Coronary artery (tissue), 2 donors: ENCODE data around the gene DMXL2.
"Not testable (repeated sequence)": the region's sequence is repeated elsewhere in the genome, so short reads cannot be mapped to it uniquely, and the experiment has no call there.

Experiments
- DNase-seq: peaks from one replicate; pipeline ENCODE4 v3.0.0-alpha.2; 2017; ENCODE audit warnings: low spot score
- H3K27ac ChIP-seq, 2 donors: fragments of 200-600 bp; sonication (generic); one replicate each; pipeline ENCODE4 v1.5.1; 2016 to 2019
- H3K4me3 ChIP-seq: fragments of 200-600 bp; sonication (generic); 2 replicates; pipeline ENCODE4 v1.5.1; 2016; ENCODE audit warnings: mild to moderate bottlenecking, moderate library complexity
- CTCF ChIP-seq: fragments of 200-600 bp; sonication (generic); IDR thresholded peaks from one replicate; pipeline ENCODE4 v1.5.1; 2019; ENCODE audit warnings: antibody characterized with exemption

Gene DMXL2

GRCh38 chr15:51658664-51659063 is 36.1 kb upstream of the DMXL2 start:
- no peak for DNase-seq
- no peak for TF ChIP-seq CTCF

DNA sequence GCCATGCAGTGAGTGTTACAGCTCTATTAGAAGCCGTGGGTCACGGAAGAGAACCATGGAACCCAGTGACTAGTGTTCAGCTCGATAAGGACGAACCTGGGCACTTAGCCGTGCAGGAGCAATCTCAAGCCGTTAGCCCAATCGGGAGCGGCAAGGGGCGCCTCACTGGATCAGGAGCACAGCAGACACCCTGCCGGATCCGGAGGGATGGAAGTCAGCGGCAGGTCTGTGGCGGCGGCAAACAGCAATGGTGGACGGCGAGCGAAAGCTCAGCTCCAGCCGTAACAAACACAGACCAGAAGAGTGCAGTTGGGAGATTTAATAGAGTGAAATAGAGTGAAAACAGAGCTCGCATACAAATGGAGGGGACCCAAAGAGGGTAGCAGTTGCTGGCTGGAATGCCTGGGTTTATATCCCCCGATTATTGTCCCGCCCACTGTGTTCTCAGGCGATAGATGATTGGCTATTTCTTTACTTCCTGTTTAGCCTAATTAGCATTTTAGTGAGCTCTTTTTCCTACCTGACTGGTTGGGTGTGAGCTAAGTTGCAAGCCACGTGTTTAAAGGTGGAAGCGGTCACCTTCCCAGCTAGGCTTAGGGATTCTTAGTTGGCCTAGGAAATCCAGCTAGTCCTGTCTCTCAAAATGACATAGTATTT is 33.0 kb upstream of the DMXL2 start:
- not testable (repeated sequence) for H3K27ac ChIP-seq, H3K4me3 ChIP-seq, DNase-seq

More at GRCh38 chr15:51658664-51659063, 36.1 kb upstream of the DMXL2 start:
- H3K27ac ChIP-seq, result no peak overlapping the region
- no peak overlapping the region for H3K4me3 ChIP-seq

DNA sequence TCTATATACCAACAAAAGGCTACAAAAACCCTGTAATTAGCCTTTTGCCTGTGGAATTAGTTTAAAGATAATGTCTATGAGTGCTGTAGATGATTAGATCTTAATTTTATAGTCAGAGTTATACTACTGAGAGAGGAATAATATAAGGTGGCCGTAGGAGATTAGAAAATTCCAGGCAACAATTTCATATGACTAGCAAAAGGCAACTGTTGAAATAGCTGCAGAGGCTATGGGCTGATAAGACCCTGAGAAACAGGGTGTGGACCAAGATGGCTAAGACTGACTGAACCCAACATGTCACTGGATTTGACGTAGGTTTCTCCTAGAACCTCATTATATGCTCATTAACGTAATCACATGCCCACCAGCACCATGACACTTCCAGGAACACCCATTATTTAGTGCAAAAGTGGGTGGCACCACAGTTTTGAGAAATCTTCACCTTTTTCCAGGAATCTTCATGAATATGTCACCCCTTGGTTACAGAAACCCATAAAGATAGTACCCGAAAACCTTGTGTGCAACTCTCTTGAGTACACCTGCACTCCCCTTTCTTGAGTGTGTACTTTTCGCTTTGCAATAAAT is 29.6 kb upstream of the DMXL2 start:
- DNase-seq, result no peak
- no peak overlapping the region for H3K27ac ChIP-seq
- no peak overlapping the region for H3K4me3 ChIP-seq
- no peak for TF ChIP-seq CTCF

GRCh38 chr15:51649659-51650521 is 27.3 kb upstream of the DMXL2 start:
- H3K27ac ChIP-seq, result no peak overlapping the region
- peak; percentile 55 for TF ChIP-seq CTCF
- no peak for DNase-seq
- no peak overlapping the region for H3K4me3 ChIP-seq

DNA sequence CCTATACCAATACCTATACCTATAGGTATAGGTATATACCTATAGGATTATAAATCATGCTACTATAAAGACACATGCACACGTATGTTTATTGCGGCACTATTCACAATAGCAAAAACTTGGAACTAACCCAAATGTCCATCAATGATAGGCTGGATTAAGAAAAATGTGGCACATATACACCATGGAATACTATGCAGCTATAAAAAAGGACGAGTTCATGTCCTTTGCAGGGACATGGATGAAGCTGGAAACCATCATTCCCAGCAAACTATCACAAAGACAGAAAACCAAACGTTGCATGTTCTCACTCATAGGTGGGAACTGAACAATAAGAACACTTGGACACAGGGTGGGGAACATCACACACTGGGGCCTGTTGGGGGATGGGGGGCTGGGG is 26.1 kb upstream of the DMXL2 start:
- H3K4me3 ChIP-seq, H3K27ac ChIP-seq, DNase-seq: not testable (repeated sequence)

DNA sequence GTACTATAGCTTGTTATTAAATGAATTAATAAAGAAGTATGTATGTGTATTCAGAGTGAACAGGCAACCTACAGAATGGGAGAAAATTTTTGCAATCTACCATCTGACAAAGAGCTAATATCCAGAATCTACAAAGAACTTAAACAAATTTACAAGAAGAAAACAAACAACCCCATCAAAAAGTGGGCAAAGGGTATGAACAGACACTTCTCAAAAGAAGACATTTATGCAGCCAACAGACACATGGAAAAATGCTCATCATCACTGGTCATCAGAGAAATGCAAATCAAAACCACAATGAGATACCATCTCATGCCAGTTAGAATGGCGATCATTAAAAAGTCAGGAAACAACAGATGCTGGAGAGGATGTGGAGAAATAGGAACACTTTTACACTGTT is 25.5 kb upstream of the DMXL2 start:
- H3K27ac ChIP-seq, H3K4me3 ChIP-seq, DNase-seq: not testable (repeated sequence)

GRCh38 chr15:51647128-51647562 is 24.6 kb upstream of the DMXL2 start:
- DNase-seq, result no peak
- H3K27ac ChIP-seq, result no peak overlapping the region
- no peak for TF ChIP-seq CTCF
- no peak overlapping the region for H3K4me3 ChIP-seq

DNA sequence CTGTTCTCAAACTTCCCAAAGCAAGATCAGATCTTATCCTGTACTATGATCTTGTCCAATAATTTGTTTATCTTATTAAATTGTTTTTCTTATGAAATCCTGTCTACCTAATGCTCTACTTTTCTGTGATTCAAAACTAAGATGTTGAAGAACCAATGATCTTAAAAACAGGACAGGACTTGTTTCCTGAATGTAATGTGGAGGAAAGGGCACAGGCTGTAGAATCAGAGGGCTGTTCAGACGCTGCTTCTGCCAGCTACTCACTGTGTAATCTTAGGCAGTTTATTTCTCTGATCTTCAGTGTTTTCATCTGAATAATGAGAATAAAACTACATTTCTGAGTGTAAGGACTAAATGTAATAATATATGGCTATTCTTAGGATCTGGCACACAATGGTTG is 20.1 kb upstream of the DMXL2 start:
- Histone ChIP-seq H3K27ac (no peak overlapping the region), H3K4me3 (no peak overlapping the region)
- no peak for DNase-seq
- no peak for TF ChIP-seq CTCF
